Heart left ventricle (tissue), 16 donors: ENCODE results near the gene ATP9B. TPM values are rescaled to one million over a fixed set of nuclear protein-coding genes. Genes with fewer than 3 reads are reported as not detected.

Experiments used
- ATAC-seq, 4 donors: fragments of 200-7000 bp; cut with Tn5 transposase; one replicate each; pipeline ENCODE4 v1.9.1; 2020 to 2022; ENCODE audit warnings: moderate library complexity in 4 of 4, mild to moderate bottlenecking in 3 of 4, moderate number of reproducible peaks in 1 of 4
- DNase-seq, 5 donors: peaks; one replicate each; pipeline ENCODE4 v3.0.0-alpha.2; 2020
- H3K27ac ChIP-seq, 12 donors: fragments of 200-600 bp; sonication (generic) in 4 of 12; one replicate each; pipeline versions ENCODE4 v1.5.0 to v1.8.0; 2016 to 2022; ENCODE audit warnings: mild to moderate bottlenecking in 2 of 12
- H3K27me3 ChIP-seq, 9 donors: fragments of 200-600 bp; sonication (generic) in 2 of 9; one replicate each; pipeline versions ENCODE4 v1.5.1 to v1.8.0; 2016 to 2022; ENCODE audit warnings: mild to moderate bottlenecking in 3 of 9
- H3K36me3 ChIP-seq, 9 donors: fragments of 200-600 bp; sonication (generic) in 2 of 9; one replicate each; pipeline versions ENCODE4 v1.5.0 to v1.8.0; 2018 to 2022; ENCODE audit warnings: mild to moderate bottlenecking in 2 of 9
- H3K4me1 ChIP-seq, 12 donors: fragments of 200-600 bp; sonication (generic) in 4 of 12; one replicate each; pipeline versions ENCODE4 v1.5.0 to v1.8.0; 2016 to 2022; ENCODE audit warnings: mild to moderate bottlenecking in 3 of 12
- H3K4me3 ChIP-seq, 12 donors: fragments of 200-600 bp; sonication (generic) in 4 of 12; one replicate each; pipeline versions ENCODE4 v1.5.0 to v1.8.0; 2017 to 2022; ENCODE audit warnings: mild to moderate bottlenecking in 9 of 12, moderate library complexity in 4 of 12
- H3K9me3 ChIP-seq, 12 donors: fragments of 200-600 bp; sonication (generic) in 4 of 12; one replicate each; pipeline versions ENCODE4 v1.5.0 to v1.8.0; 2016 to 2022; ENCODE audit warnings: mild to moderate bottlenecking in 1 of 12
- POLR2A ChIP-seq, 2 donors: fragments of 450-650 bp; IDR thresholded peaks; one replicate each; pipeline ENCODE4 v1.6.1; 2017; ENCODE audit warnings: antibody characterized with exemption in 2 of 2, mild to moderate bottlenecking in 2 of 2, moderate library complexity in 2 of 2
- WGBS, 4 donors: extraction: QIAGEN DNeasy Blood & Tissue Kit in 2 of 4; methylation state at CpG; one replicate each; pipeline versions ENCODE4 v1.1.5 to v1.1.7; 2013 to 2018; 5-methylcytosine and 5-hydroxymethylcytosine counted together
- intact Hi-C, 10 donors: fragments of 100-400 bp; cut with DNase I; formaldehyde crosslinking; loops; one replicate each; pipeline versions ENCODE4 v1.11.1 to v1.14.2; 2022
- polyA plus RNA-seq, 2 donors: library from polyadenylated mRNA; stranded (reverse); fragments of 200-250 nt; gene quantifications; one replicate each; pipeline ENCODE4 v1.2.3, GENCODE V29; 2013
- total RNA-seq, 9 donors: library from RNA; depleted of rRNA in 2 of 9; stranded (reverse); fragments of >200 nt in 2 of 9; fragmentation: NEBNext Ultra II Directional in 3 of 9; extraction: Animal tissue kit (Norgen Biotek cat#: 25700) in 3 of 9; gene quantifications; one replicate each; pipeline versions ENCODE4 v1.1.0 to v1.2.4, GENCODE V29; 2016 to 2023
- TF ChIP-seq, protein P1 (sequence below), 12 donors: fragments of 200-600 bp; sonication (generic) in 4 of 12; IDR thresholded peaks; one replicate each; pipeline versions ENCODE4 v1.5.0 to v1.8.0; 2018 to 2022; ENCODE audit warnings: antibody characterized with exemption in 12 of 12, mild to moderate bottlenecking in 5 of 12
- donor health status: ischemic (EF 13 %, LVEDD 7.1; RV severe dilation, severe dysfunction).
- donor health status: healthy with polysubstance abuse.
- donor health status: DM: no; HTN: yes; CAD: no.
- donor health status: DM: no; HTN: no; CAD: no.
- donor health status: ischemic (EF 25% LVEDD 6.9; RV normal size, moderate dysfunction).
- donor health status: ischemic (EF 25% LVEDD 5.7; RV mildly dilated, moderate dysfunction).
- donor health status: healthy.
- donor health status: DM: yes; HTN: yes; CAD: no.
- donor health status: ischemic (EF 35%, LVEDD 5.7; RV mildly dilated, moderate dysfunction).
- donor health status: nonischemic (EF 11% LVEDD 7.7; RV severe dilation, severe dysfunction).
- donor health status: DM: yes; HTN: yes; CAD: no.
- donor health status: PGD.
- donor health status: ischemic (EF 29% LVEDD 5.4; RV normal size, mild dysfunction).
- donor health status: nonischemic (EF 23%, LVEDD 6.1; RV moderate dilation, normal function).

ATP9B gene
- total and polyA plus RNA-seq, 11 donors, result 7.4 to 23.9 (median 12.8) TPM

DNA sequence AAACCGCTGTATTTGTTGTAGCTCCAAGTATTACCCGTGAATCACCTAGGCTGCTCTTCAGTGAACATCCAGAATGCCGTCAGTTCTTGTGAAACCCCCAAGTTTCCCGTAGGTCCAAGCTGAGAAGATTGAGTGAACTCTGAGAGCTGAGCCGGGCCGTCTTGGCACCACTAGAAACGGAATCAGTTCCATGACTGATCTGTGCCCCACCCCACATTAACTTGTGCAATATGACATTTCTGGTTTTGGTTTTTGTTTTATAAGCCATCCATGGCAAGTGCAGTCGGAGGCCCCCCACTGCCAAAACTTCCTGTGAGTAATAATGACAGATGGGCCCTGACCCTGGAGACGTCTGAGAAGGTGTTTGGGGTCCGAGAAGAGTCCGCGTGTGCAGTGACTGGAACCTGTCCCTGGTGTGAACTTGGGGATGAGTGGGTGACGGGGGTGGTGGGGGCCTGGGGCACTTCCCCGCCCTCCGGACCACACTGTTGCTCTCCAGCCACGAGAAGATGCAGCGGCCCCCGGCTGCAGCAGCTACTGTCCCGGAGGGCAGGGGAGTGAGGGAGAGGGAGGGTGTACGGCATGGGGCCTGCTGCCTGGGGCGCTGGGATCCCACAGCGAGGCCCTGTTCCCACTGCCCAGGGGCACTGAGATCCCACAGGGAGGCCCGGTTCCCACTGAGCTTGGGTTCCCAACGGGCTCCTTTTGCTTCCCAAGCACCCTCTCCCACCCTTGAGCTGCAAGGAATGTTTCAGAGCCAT lies 353.0 kb downstream of the ATP9B start:
- no peak for TF ChIP-seq POLR2A (IDR thresholded peaks at IDR 0.05)
- TF ChIP-seq, protein P1, sequence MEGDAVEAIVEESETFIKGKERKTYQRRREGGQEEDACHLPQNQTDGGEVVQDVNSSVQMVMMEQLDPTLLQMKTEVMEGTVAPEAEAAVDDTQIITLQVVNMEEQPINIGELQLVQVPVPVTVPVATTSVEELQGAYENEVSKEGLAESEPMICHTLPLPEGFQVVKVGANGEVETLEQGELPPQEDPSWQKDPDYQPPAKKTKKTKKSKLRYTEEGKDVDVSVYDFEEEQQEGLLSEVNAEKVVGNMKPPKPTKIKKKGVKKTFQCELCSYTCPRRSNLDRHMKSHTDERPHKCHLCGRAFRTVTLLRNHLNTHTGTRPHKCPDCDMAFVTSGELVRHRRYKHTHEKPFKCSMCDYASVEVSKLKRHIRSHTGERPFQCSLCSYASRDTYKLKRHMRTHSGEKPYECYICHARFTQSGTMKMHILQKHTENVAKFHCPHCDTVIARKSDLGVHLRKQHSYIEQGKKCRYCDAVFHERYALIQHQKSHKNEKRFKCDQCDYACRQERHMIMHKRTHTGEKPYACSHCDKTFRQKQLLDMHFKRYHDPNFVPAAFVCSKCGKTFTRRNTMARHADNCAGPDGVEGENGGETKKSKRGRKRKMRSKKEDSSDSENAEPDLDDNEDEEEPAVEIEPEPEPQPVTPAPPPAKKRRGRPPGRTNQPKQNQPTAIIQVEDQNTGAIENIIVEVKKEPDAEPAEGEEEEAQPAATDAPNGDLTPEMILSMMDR (IDR thresholded peaks at IDR 0.05), result no peak
- H3K27me3 ChIP-seq, result no peaks in the 10 kb centered on the region
- ATAC-seq (no peak), DNase-seq (peak in 1 of 5 donors; percentile 39)
- no peak overlapping the region for H3K4me3 ChIP-seq
- intact Hi-C loops, result no loop called here
- H3K36me3 ChIP-seq, result peaks cover 0 to 26% (median 10%) of the 10 kb centered on the region in 9 donors
- no peak overlapping the region for H3K27ac ChIP-seq
- 90 to 94% (median 92%) methylated on average over 23 to 24 of the region's 24 CpGs for WGBS, 4 donors
- no peaks in the 10 kb centered on the region for H3K9me3 ChIP-seq
- H3K4me1 ChIP-seq, result peaks cover 0 to 23% (median 7%) of the 10 kb centered on the region in 12 donors

DNA sequence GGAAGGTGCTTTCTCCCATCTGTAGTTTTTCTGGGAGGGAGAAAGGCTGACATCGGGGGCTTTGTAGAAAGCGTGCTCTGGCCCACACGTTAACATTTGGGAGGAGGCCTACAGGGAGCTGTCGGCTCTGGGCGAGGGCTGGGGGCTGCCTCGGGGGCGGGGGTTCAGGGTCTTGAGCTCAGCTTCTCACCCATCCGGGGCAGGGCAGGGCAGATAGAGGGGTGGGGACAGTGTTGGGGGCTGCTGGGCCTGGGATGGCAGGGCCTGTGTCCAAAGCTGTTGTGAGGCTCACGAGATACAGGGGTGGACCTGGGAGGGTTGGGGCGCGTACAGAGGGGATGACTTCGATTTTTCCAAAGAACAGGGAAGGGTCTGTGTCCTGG lies 353.6 kb downstream of the ATP9B start:
- intact Hi-C loops, result no loop called here
- Histone ChIP-seq H3K4me3 (no peak overlapping the region), H3K27ac (no peak overlapping the region), H3K9me3 (no peaks in the 10 kb centered on the region), H3K4me1 (peaks cover 0 to 23% (median 7%) of the 10 kb centered on the region in 12 donors), H3K27me3 (no peaks in the 10 kb centered on the region), H3K36me3 (peaks cover 0 to 26% (median 10%) of the 10 kb centered on the region in 9 donors)
- DNase-seq, result no peak
- WGBS, 4 donors, result 90 to 91% (median 90%) methylated on average over 12 of the region's 12 CpGs
- no peak for ATAC-seq
- TF ChIP-seq POLR2A (IDR thresholded peaks at IDR 0.05), result no peak
- TF ChIP-seq, protein P1 (IDR thresholded peaks at IDR 0.05), result no peak

DNA sequence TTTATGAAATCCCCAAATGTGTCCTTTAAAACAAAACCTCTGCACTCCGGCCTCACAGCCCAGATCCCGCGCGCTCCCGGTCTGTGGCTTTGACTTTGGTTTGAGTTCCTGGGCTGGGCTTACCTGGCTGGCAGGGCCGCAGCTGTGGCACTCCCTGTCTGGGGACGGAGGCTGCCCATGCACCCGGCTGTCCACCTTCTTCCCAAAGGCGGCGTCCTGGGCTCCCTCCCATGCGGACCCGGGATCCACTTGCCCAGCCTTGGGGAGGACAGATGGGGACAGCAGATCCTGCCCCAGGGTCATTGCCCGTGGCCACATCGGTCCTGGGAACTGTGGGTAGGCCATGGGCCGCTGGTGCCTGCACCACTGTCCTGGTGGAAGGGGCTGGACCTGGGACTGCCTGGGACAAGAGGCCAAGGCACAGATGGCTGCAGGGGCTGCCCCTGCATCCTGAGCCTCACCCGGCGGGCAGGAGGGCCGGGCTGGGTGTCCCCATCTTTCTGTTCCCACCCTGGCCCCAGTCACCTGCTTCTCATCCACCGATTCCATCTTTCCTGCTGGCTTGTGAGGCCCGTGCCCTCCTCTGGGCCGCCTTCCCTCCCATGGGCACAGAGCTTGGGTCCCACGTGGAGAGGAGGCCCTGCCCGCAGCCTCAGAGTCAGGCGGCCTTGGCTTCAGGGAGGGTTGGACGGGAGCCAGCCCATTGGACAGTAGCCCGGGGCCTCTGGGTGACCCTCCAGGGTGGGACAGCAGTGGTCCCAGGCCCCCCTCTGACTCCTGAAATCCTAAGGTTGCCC lies 354.2 kb downstream of the ATP9B start:
- intact Hi-C loops, result no loop called here
- Histone ChIP-seq H3K4me1 (peaks cover 0 to 23% (median 7%) of the 10 kb centered on the region in 12 donors), H3K9me3 (no peaks in the 10 kb centered on the region), H3K27ac (peak overlapping the region in 1 of 12 donors; percentile 24), H3K36me3 (peaks cover 0 to 26% (median 10%) of the 10 kb centered on the region in 9 donors), H3K27me3 (no peaks in the 10 kb centered on the region), H3K4me3 (no peak overlapping the region)
- 82 to 92% (median 86%) methylated on average over 18 to 26 of the region's 26 CpGs for WGBS, 4 donors
- TF ChIP-seq POLR2A (IDR thresholded peaks at IDR 0.05), result no peak
- TF ChIP-seq, protein P1 (IDR thresholded peaks at IDR 0.05), result no peak
- ATAC-seq (peak in 1 of 4 donors; percentile 11), DNase-seq (peak in 1 of 5 donors; percentile 65)

DNA sequence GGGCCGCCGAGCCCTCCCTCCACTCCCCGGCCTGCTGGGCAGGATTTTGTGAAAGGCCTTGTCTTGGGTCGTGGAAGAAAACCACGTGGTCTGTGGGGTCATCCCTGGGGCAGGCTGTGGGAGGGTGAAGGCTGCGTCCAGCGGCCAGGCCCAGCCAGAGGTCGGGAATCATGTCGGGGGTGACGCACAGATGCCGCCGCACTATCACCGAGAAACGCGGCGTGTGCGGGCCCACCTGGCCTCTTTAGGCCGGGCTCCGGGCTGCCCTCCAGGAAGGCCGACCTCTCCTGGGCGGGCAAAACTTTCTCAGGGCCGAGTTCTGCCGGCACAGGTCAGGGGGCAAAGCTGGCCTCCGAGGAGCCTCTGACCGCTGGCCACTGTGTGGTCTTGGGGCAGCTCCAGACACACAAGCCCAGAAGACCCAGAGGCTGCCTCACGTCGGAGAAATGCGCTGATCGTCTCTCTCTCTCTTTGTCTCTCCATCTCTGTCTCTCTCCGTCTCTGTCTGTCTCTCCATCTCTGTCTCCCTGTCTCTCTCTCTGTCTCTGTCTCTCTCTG lies 354.9 kb downstream of the ATP9B start:
- peaks cover 0 to 26% (median 7%) of the 10 kb centered on the region in 9 donors for H3K36me3 ChIP-seq
- DNase-seq (peak; percentile 61 to 79 (median 68)), ATAC-seq (peak in 3 of 4 donors; percentile 67 to 87 (median 70))
- H3K9me3 ChIP-seq, result no peaks in the 10 kb centered on the region
- intact Hi-C loops, result no loop called here
- H3K27ac ChIP-seq, result peak overlapping the region in 4 of 12 donors; percentile 16 to 52 (median 25)
- 68 to 84% (median 79%) methylated on average over 13 to 30 of the region's 30 CpGs for WGBS, 4 donors
- no peaks in the 10 kb centered on the region for H3K27me3 ChIP-seq
- H3K4me3 ChIP-seq, result no peak overlapping the region
- H3K4me1 ChIP-seq, result peaks cover 0 to 23% (median 7%) of the 10 kb centered on the region in 12 donors
- TF ChIP-seq, protein P1 (IDR thresholded peaks at IDR 0.05), result no peak
- TF ChIP-seq POLR2A (IDR thresholded peaks at IDR 0.05), result no peak
